Caco-2 (cell line): ENCODE measurements around the gene TENM4. TPM values are rescaled to one million over a fixed set of nuclear protein-coding genes. Genes with fewer than 3 reads are reported as not detected.
"Not testable (repeated sequence)": the region's sequence is repeated elsewhere in the genome, so short reads cannot be mapped to it uniquely, and the experiment has no call there.

Source experiments
- BruUV-seq: library from RNA; stranded (reverse); fragments of 400-500 nt; replicated peaks from 2 replicates; lab custom pipeline; 2021; lab: Mats Ljungman, UMichigan
- CTCF ChIA-PET: fragments of 300-600 bp; sonication (Branson Sonifier 250); formaldehyde crosslinking; loops from one replicate; lab custom pipeline; 2022; ENCODE audit warnings: antibody characterized with exemption; lab: Charles Lee
- POLR2A ChIA-PET: fragments of 300-600 bp; sonication (Branson Sonifier 250); formaldehyde crosslinking; loops from one replicate; lab custom pipeline; 2022; ENCODE audit warnings: antibody characterized with exemption; lab: Charles Lee
- DNase-seq, 2 experiments: peaks; one replicate each; pipeline versions ENCODE4 v3.0.0 to v3.0.0-alpha.2; 2020 to 2022
- H3K27me3 ChIP-seq: replicated peaks from 2 replicates; pipeline ENCODE4 v1.6.0; 2011; ENCODE audit warnings: low read length; ENCODE audit not compliant: control insufficient read depth, insufficient read depth
- H3K36me3 ChIP-seq: 2 replicates; pipeline ENCODE4 v1.5.1; 2011; ENCODE audit warnings: low read length; ENCODE audit not compliant: control insufficient read depth, insufficient read depth
- H3K4me1 ChIP-seq: fragments of 250-450 bp; sonication (Bioruptor Pico); 2 replicates; pipeline ENCODE4 v1.5.1; 2020; ENCODE audit warnings: mild to moderate bottlenecking
- H3K4me3 ChIP-seq: 2 replicates; pipeline ENCODE4 v1.5.1; 2011; ENCODE audit warnings: low read depth, mild to moderate bottlenecking, control low read depth, low read length
- H3K9me3 ChIP-seq: fragments of 250-450 bp; sonication (Bioruptor Pico); 2 replicates; pipeline ENCODE4 v1.5.1; 2020; ENCODE audit warnings: mild to moderate bottlenecking, moderate library complexity
- H3K27ac Mint-ChIP-seq: one replicate; pipeline ENCODE4 v1.8.0; 2022; ENCODE audit warnings: mixed read lengths; ENCODE audit not compliant: unreplicated experiment
- H3K27me3 Mint-ChIP-seq: one replicate; pipeline ENCODE4 v1.8.0; 2022; ENCODE audit warnings: mixed read lengths; ENCODE audit not compliant: insufficient read depth, unreplicated experiment
- H3K36me3 Mint-ChIP-seq: one replicate; pipeline ENCODE4 v1.8.0; 2022; ENCODE audit warnings: mild to moderate bottlenecking, mixed read lengths; ENCODE audit not compliant: insufficient read depth, unreplicated experiment
- H3K4me1 Mint-ChIP-seq: one replicate; pipeline ENCODE4 v1.8.0; 2022; ENCODE audit warnings: low read depth, mixed read lengths; ENCODE audit not compliant: unreplicated experiment
- H3K4me3 Mint-ChIP-seq: one replicate; pipeline ENCODE4 v1.8.0; 2022; ENCODE audit warnings: mild to moderate bottlenecking, moderate library complexity, mixed read lengths; ENCODE audit not compliant: unreplicated experiment
- H3K9me3 Mint-ChIP-seq: one replicate; pipeline ENCODE4 v1.8.0; 2022; ENCODE audit warnings: mixed read lengths; ENCODE audit not compliant: unreplicated experiment
- CTCF ChIP-seq, 2 experiments: fragments of 200-600 bp in 1 of 2; IDR thresholded peaks; 1 replicate in 1 of 2; 2 replicates in 1 of 2; pipeline versions ENCODE4 v1.5.1 to v1.8.0; 2011 to 2022; ENCODE audit warnings: antibody characterized with exemption in 1 of 2, control low read depth in 1 of 2, inconsistent platforms in 1 of 2, low read depth in 1 of 2, low read length in 1 of 2, mild to moderate bottlenecking in 1 of 2, moderate library complexity in 1 of 2; ENCODE audit not compliant: insufficient read depth in 1 of 2, severe bottlenecking in 1 of 2, unreplicated experiment in 1 of 2
- intact Hi-C: fragments of 100-400 bp; cut with micrococcal nuclease; formaldehyde crosslinking; loops from one replicate; pipeline ENCODE4 v1.10.0; 2022; ENCODE audit not compliant: unreplicated experiment
- total RNA-seq: library from RNA; stranded (reverse); gene quantifications from 2 replicates; pipeline ENCODE4 v1.2.3, GENCODE V29; 2022

TENM4 gene
- total RNA-seq, 1 experiment from 2014 or later, result 1.1 TPM

- peaks cover 17% of the 10 kb centered on the region for H3K27me3 Mint-ChIP-seq
- Histone ChIP-seq H3K4me3 (no peak overlapping the region), H3K4me1 (no peaks in the 10 kb centered on the region), H3K27me3 (no peaks in the 10 kb centered on the region; the same call in 1 of the 2 replicates), H3K36me3 (no peaks in the 10 kb centered on the region), H3K9me3 (no peaks in the 10 kb centered on the region)
- BruUV-seq, result no TSS peak
- DNase-seq, result no peak
- ChIA-PET CTCF (interaction anchor here (1.0 kb wide), 1 partner anchor 334 kb away, joined by 3 read pairs; no protein-coding TSS in a partner anchor), POLR2A (interaction anchor here (0.7 kb wide), 1 partner anchor 301 kb away, joined by 4 read pairs; no protein-coding TSS in a partner anchor)
- intact Hi-C loops, result no loop called here
- H3K9me3 Mint-ChIP-seq, result no peaks in the 10 kb centered on the region
- H3K4me3 Mint-ChIP-seq, result no peak overlapping the region
- H3K4me1 Mint-ChIP-seq, result no peaks in the 10 kb centered on the region
- H3K36me3 Mint-ChIP-seq, result no peaks in the 10 kb centered on the region
- H3K27ac Mint-ChIP-seq, result no peak overlapping the region
- no peak for TF ChIP-seq CTCF (IDR thresholded peaks at IDR 0.05; ENCODE audit: insufficient read depth in 1 of 2, low read depth in 1 of 2, low read length in 1 of 2, severe bottlenecking in 1 of 2, unreplicated experiment in 1 of 2)
These were observed 462.0 kb downstream of the TENM4 start for GRCh38 chr11:78978831-78979230.

- H3K4me3 ChIP-seq, H3K27me3 ChIP-seq, H3K4me3 Mint-ChIP-seq, H3K4me1 Mint-ChIP-seq, H3K36me3 Mint-ChIP-seq, DNase-seq, H3K9me3 Mint-ChIP-seq, intact Hi-C loops, H3K4me1 ChIP-seq, H3K36me3 ChIP-seq, POLR2A ChIA-PET, H3K9me3 ChIP-seq, H3K27ac Mint-ChIP-seq, BruUV-seq: not testable (repeated sequence)
- peaks cover 17% of the 10 kb centered on the region for H3K27me3 Mint-ChIP-seq
- CTCF ChIA-PET, result interaction anchor here (1.0 kb wide), 1 partner anchor 333 kb away, joined by 3 read pairs; no protein-coding TSS in a partner anchor
These were observed 463.0 kb downstream of the TENM4 start for GRCh38 chr11:78977848-78978247.

GRCh38 chr11:78977009-78977408 lies 463.8 kb downstream of the TENM4 start:
- H3K27me3 ChIP-seq, result no peaks in the 10 kb centered on the region
- ChIA-PET CTCF (no interaction called here), POLR2A (no interaction called here)
- no TSS peak for BruUV-seq
- no peak overlapping the region for H3K4me3 Mint-ChIP-seq
- H3K27ac Mint-ChIP-seq, result no peak overlapping the region
- H3K36me3 ChIP-seq, result no peaks in the 10 kb centered on the region
- TF ChIP-seq CTCF (IDR thresholded peaks at IDR 0.05; ENCODE audit: insufficient read depth in 1 of 2, low read depth in 1 of 2, low read length in 1 of 2, severe bottlenecking in 1 of 2, unreplicated experiment in 1 of 2), result no peak
- no peaks in the 10 kb centered on the region for H3K36me3 Mint-ChIP-seq
- DNase-seq, result no peak
- H3K9me3 ChIP-seq, result no peaks in the 10 kb centered on the region
- peaks cover 22% of the 10 kb centered on the region for H3K27me3 Mint-ChIP-seq
- H3K9me3 Mint-ChIP-seq, result no peaks in the 10 kb centered on the region
- H3K4me1 Mint-ChIP-seq, result no peaks in the 10 kb centered on the region
- H3K4me1 ChIP-seq, result no peaks in the 10 kb centered on the region
- H3K4me3 ChIP-seq, result no peak overlapping the region
- intact Hi-C loops, result no loop called here
